HUES6 (cell line): Measurements from ENCODE around the gene ADAM8.

Source experiments
- H3K27ac ChIP-seq: 2 replicates; pipeline ENCODE4 v1.7.0; 2013; ENCODE audit warnings: low read depth, mild to moderate bottlenecking, low read length, inconsistent platforms
- H3K27me3 ChIP-seq: 2 replicates; pipeline ENCODE4 v1.6.1; 2013; ENCODE audit warnings: low read length; ENCODE audit not compliant: control insufficient read depth, insufficient read depth
- H3K36me3 ChIP-seq: 2 replicates; pipeline ENCODE4 v1.6.1; 2013; ENCODE audit warnings: low read length; ENCODE audit not compliant: control insufficient read depth, insufficient read depth
- H3K4me1 ChIP-seq: 2 replicates; pipeline ENCODE4 v1.6.1; 2013; ENCODE audit warnings: low read length; ENCODE audit not compliant: control insufficient read depth, insufficient read depth
- H3K4me3 ChIP-seq: 2 replicates; pipeline ENCODE4 v1.5.1; 2013; ENCODE audit warnings: low read depth, low read length
- H3K9ac ChIP-seq: one replicate; pipeline ENCODE4 v1.6.1; 2013; ENCODE audit warnings: mild to moderate bottlenecking, low read length
- H3K9me3 ChIP-seq: 2 replicates; pipeline ENCODE4 v1.6.1; 2013; ENCODE audit warnings: low read depth, low read length; ENCODE audit not compliant: control insufficient read depth, insufficient read depth

Gene ADAM8

GRCh38 chr10:133274751-133275683, 1.7 kb downstream of the ADAM8 start:
- no peak overlapping the region for H3K4me3 ChIP-seq
- no peak overlapping the region for H3K9ac ChIP-seq
- peaks cover 13% of the 10 kb centered on the region for H3K36me3 ChIP-seq
- no peak overlapping the region for H3K27ac ChIP-seq
- peaks cover 15% of the 10 kb centered on the region for H3K27me3 ChIP-seq
- no peaks in the 10 kb centered on the region for H3K9me3 ChIP-seq
- H3K4me1 ChIP-seq: peaks cover 23% of the 10 kb centered on the region

GRCh38 chr10:133273534-133274143, 3.0 kb downstream of the ADAM8 start:
- no peak overlapping the region for H3K4me3 ChIP-seq
- H3K4me1 ChIP-seq: peaks cover 23% of the 10 kb centered on the region
- peaks cover 15% of the 10 kb centered on the region for H3K27me3 ChIP-seq
- no peaks in the 10 kb centered on the region for H3K9me3 ChIP-seq
- H3K36me3 ChIP-seq: no peaks in the 10 kb centered on the region
- no peak overlapping the region for H3K27ac ChIP-seq
- H3K9ac ChIP-seq: no peak overlapping the region

GRCh38 chr10:133272964-133273420, 3.7 kb downstream of the ADAM8 start:
- no peak overlapping the region for H3K27ac ChIP-seq
- no peaks in the 10 kb centered on the region for H3K36me3 ChIP-seq
- H3K9me3 ChIP-seq: no peaks in the 10 kb centered on the region
- peaks cover 15% of the 10 kb centered on the region for H3K27me3 ChIP-seq
- no peak overlapping the region for H3K4me3 ChIP-seq
- no peak overlapping the region for H3K9ac ChIP-seq
- peaks cover 23% of the 10 kb centered on the region for H3K4me1 ChIP-seq

GRCh38 chr10:133272301-133272963, 4.2 kb downstream of the ADAM8 start:
- H3K4me3 ChIP-seq: no peak overlapping the region
- no peak overlapping the region for H3K27ac ChIP-seq
- no peak overlapping the region for H3K9ac ChIP-seq
- H3K9me3 ChIP-seq: no peaks in the 10 kb centered on the region
- peaks cover 22% of the 10 kb centered on the region for H3K4me1 ChIP-seq
- peaks cover 15% of the 10 kb centered on the region for H3K27me3 ChIP-seq
- H3K36me3 ChIP-seq: no peaks in the 10 kb centered on the region

GRCh38 chr10:133271521-133272300, 5.0 kb downstream of the ADAM8 start:
- Histone ChIP-seq H3K9ac (no peak overlapping the region), H3K4me1 (peaks cover 16% of the 10 kb centered on the region), H3K9me3 (no peaks in the 10 kb centered on the region)

GRCh38 chr10:133270773-133271297, 5.8 kb downstream of the ADAM8 start:
- no peak overlapping the region for H3K9ac ChIP-seq
- peaks cover 6% of the 10 kb centered on the region; the same call in 1 of the 2 replicates for H3K27me3 ChIP-seq
- H3K9me3 ChIP-seq: no peaks in the 10 kb centered on the region
- H3K27ac ChIP-seq: no peak overlapping the region
- H3K4me3 ChIP-seq: no peak overlapping the region
- no peaks in the 10 kb centered on the region for H3K36me3 ChIP-seq
- H3K4me1 ChIP-seq: peaks cover 10% of the 10 kb centered on the region; the same call in 1 of the 2 replicates

More at GRCh38 chr10:133271521-133272300, 5.0 kb downstream of the ADAM8 start:
- Histone ChIP-seq H3K27ac (no peak overlapping the region), H3K4me3 (no peak overlapping the region), H3K36me3 (no peaks in the 10 kb centered on the region), H3K27me3 (peaks cover 15% of the 10 kb centered on the region)

- Histone ChIP-seq H3K9me3 (no peaks in the 10 kb centered on the region), H3K4me3 (no peak overlapping the region), H3K9ac (no peak overlapping the region), H3K27me3 (peaks cover under 1% of the 10 kb centered on the region; the same call in 1 of the 2 replicates), H3K27ac (no peak overlapping the region), H3K36me3 (no peaks in the 10 kb centered on the region), H3K4me1 (peaks cover 3% of the 10 kb centered on the region; the same call in 1 of the 2 replicates)
Measured at GRCh38 chr10:133270204-133270603, 6.5 kb downstream of the ADAM8 start.

GRCh38 chr10:133269367-133269766, 7.3 kb downstream of the ADAM8 start:
- no peak overlapping the region for H3K27ac ChIP-seq
- no peaks in the 10 kb centered on the region for H3K36me3 ChIP-seq
- no peak overlapping the region for H3K4me3 ChIP-seq
- H3K9me3 ChIP-seq: no peaks in the 10 kb centered on the region
- no peaks in the 10 kb centered on the region; the same call in 1 of the 2 replicates for H3K4me1 ChIP-seq
- H3K9ac ChIP-seq: no peak overlapping the region
- H3K27me3 ChIP-seq: peaks cover 2% of the 10 kb centered on the region; the same call in 1 of the 2 replicates

- Histone ChIP-seq H3K4me3 (no peak overlapping the region), H3K9ac (no peak overlapping the region), H3K9me3 (no peaks in the 10 kb centered on the region), H3K27ac (no peak overlapping the region), H3K36me3 (no peaks in the 10 kb centered on the region), H3K27me3 (peaks cover 5% of the 10 kb centered on the region; the same call in 1 of the 2 replicates), H3K4me1 (peaks cover 1% of the 10 kb centered on the region; the same call in 1 of the 2 replicates)
Measured at GRCh38 chr10:133268532-133268931, 8.1 kb downstream of the ADAM8 start.

GRCh38 chr10:133267829-133268228, 8.8 kb downstream of the ADAM8 start:
- no peaks in the 10 kb centered on the region for H3K9me3 ChIP-seq
- peaks cover 3% of the 10 kb centered on the region; the same call in 1 of the 2 replicates for H3K4me1 ChIP-seq
- no peak overlapping the region for H3K27ac ChIP-seq
- H3K36me3 ChIP-seq: no peaks in the 10 kb centered on the region
- H3K4me3 ChIP-seq: no peak overlapping the region
- H3K9ac ChIP-seq: no peak overlapping the region
- H3K27me3 ChIP-seq: peaks cover 12% of the 10 kb centered on the region
